GM21447 (cell line): Measurements from ENCODE around the gene PADI4.

Source experiments
- ATAC-seq: cut with Tn5 transposase; IDR thresholded peaks from one replicate; pipeline ENCODE4 v1.9.1; 2021; ENCODE audit not compliant: unreplicated experiment

PADI4 gene

GRCh38 chr1:17282836-17283235, 25.2 kb upstream of the PADI4 start:
- no peak for ATAC-seq

GRCh38 chr1:17286646-17287045, 21.4 kb upstream of the PADI4 start:
- no peak for ATAC-seq

- ATAC-seq: no peak
These were observed 20.7 kb upstream of the PADI4 start for GRCh38 chr1:17287130-17287776.

GRCh38 chr1:17289721-17290120, 18.3 kb upstream of the PADI4 start:
- no peak for ATAC-seq

- no peak for ATAC-seq
These were observed 17.4 kb upstream of the PADI4 start for GRCh38 chr1:17290553-17290952.

- no peak for ATAC-seq
These were observed 15.5 kb upstream of the PADI4 start for GRCh38 chr1:17292299-17293160.

GRCh38 chr1:17293681-17294425, 14.1 kb upstream of the PADI4 start:
- ATAC-seq: no peak

GRCh38 chr1:17295292-17295691, 12.7 kb upstream of the PADI4 start:
- no peak for ATAC-seq

GRCh38 chr1:17296086-17296485, 11.9 kb upstream of the PADI4 start:
- no peak for ATAC-seq

- ATAC-seq: no peak
These were observed 10.0 kb upstream of the PADI4 start for GRCh38 chr1:17297991-17298390.

GRCh38 chr1:17301767-17302166, 6.2 kb upstream of the PADI4 start:
- no peak for ATAC-seq

- no peak for ATAC-seq
These were observed 3.7 kb upstream of the PADI4 start for GRCh38 chr1:17304151-17304825.

GRCh38 chr1:17304826-17305175, 3.2 kb upstream of the PADI4 start:
- ATAC-seq: no peak

- no peak for ATAC-seq
These were observed 2.4 kb upstream of the PADI4 start for GRCh38 chr1:17305576-17306095.

- no peak for ATAC-seq
These were observed 1.6 kb upstream of the PADI4 start for GRCh38 chr1:17306407-17306806.

GRCh38 chr1:17306921-17307320, 1.1 kb upstream of the PADI4 start:
- no peak for ATAC-seq

GRCh38 chr1:17307329-17307728, 668 bp upstream of the PADI4 start:
- no peak for ATAC-seq

- ATAC-seq: no peak
These were observed 596 bp downstream of the PADI4 start for GRCh38 chr1:17308593-17308992.

GRCh38 chr1:17309426-17310067, 1.6 kb downstream of the PADI4 start:
- ATAC-seq: no peak

GRCh38 chr1:17310068-17310640, 2.2 kb downstream of the PADI4 start:
- ATAC-seq: no peak
